T-helper 9 cell (primary cell): ENCODE measurements around the gene TRIM24.
"Not testable (repeated sequence)": the region's sequence is repeated elsewhere in the genome, so short reads cannot be mapped to it uniquely, and the experiment has no call there.

ENCODE experiments used
- DNase-seq: peaks from one replicate; pipeline ENCODE4 v3.0.0-alpha.2; 2020

The TRIM24 gene

GRCh38 chr7:138460649-138461607 is 869 bp downstream of the TRIM24 start:
- peak; percentile 53 for DNase-seq

GRCh38 chr7:138463291-138463618 is 3.2 kb downstream of the TRIM24 start:
- DNase-seq: not testable (repeated sequence)

- no peak for DNase-seq
These were observed 5.0 kb downstream of the TRIM24 start for GRCh38 chr7:138465046-138465445.

GRCh38 chr7:138466069-138466756 is 6.2 kb downstream of the TRIM24 start:
- not testable (repeated sequence) for DNase-seq

GRCh38 chr7:138468244-138469123 is 8.4 kb downstream of the TRIM24 start:
- DNase-seq: no peak

GRCh38 chr7:138470391-138471157 is 10.5 kb downstream of the TRIM24 start:
- DNase-seq: no peak

- DNase-seq: no peak
These were observed 12.4 kb downstream of the TRIM24 start for GRCh38 chr7:138472292-138473079.

GRCh38 chr7:138475377-138475776 is 15.3 kb downstream of the TRIM24 start:
- no peak for DNase-seq

- no peak for DNase-seq
These were observed 17.1 kb downstream of the TRIM24 start for GRCh38 chr7:138477081-138477578.

- DNase-seq: no peak
These were observed 17.5 kb downstream of the TRIM24 start for GRCh38 chr7:138477581-138477980.

GRCh38 chr7:138478499-138478908 is 18.4 kb downstream of the TRIM24 start:
- no peak for DNase-seq

- DNase-seq: no peak
These were observed 20.5 kb downstream of the TRIM24 start for GRCh38 chr7:138480527-138480926.

GRCh38 chr7:138481447-138482380 is 21.7 kb downstream of the TRIM24 start:
- DNase-seq: no peak

- DNase-seq: no peak
These were observed 23.5 kb downstream of the TRIM24 start for GRCh38 chr7:138483531-138483930.

GRCh38 chr7:138485508-138485907 is 25.4 kb downstream of the TRIM24 start:
- not testable (repeated sequence) for DNase-seq

GRCh38 chr7:138489139-138489538 is 29.1 kb downstream of the TRIM24 start:
- DNase-seq: not testable (repeated sequence)

- no peak for DNase-seq
These were observed 31.7 kb downstream of the TRIM24 start for GRCh38 chr7:138491612-138492386.

GRCh38 chr7:138492423-138492822 is 32.4 kb downstream of the TRIM24 start:
- DNase-seq: no peak

GRCh38 chr7:138493535-138493934 is 33.5 kb downstream of the TRIM24 start:
- DNase-seq: no peak
